CD4-positive, alpha-beta T cell treated with Interleukin-12 subunit alpha and Interleukin-12 subunit beta, for 1 hour (primary cell): ENCODE data around the gene MRPL48.
"Not testable (repeated sequence)": the region's sequence is repeated elsewhere in the genome, so short reads cannot be mapped to it uniquely, and the experiment has no call there.

Experiments used
- DNase-seq: peaks from one replicate; pipeline ENCODE4 v3.0.0-alpha.2; 2020

MRPL48 gene

GRCh38 chr11:73851046-73851764 is 63.5 kb downstream of the MRPL48 start:
- no peak for DNase-seq

DNA sequence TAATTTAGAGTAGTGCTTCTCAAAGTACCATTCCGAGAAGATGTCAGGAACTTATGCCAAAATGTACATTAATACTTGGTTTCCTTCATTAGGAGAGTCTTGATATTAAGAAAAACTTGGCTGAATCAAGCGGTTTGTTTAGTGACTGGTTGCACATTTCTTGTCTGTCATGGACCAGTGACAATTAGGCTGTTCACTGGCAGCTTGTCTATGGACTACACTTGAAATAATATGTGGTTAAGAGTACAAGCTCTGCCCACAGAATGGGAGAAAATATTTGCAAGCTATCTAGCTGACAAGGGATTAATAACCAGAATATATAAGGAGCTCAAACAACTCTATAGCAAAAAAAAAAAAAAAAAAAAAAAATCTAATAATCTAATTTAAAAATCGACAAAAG is 64.4 kb downstream of the MRPL48 start:
- no peak for DNase-seq

GRCh38 chr11:73854680-73855079 is 67.0 kb downstream of the MRPL48 start:
- DNase-seq: no peak

GRCh38 chr11:73856031-73856567 is 68.4 kb downstream of the MRPL48 start:
- no peak for DNase-seq

GRCh38 chr11:73859671-73860070 is 72.0 kb downstream of the MRPL48 start:
- DNase-seq: no peak

- DNase-seq: no peak
These were observed 72.5 kb downstream of the MRPL48 start for GRCh38 chr11:73860202-73860601.

GRCh38 chr11:73862986-73863385 is 75.3 kb downstream of the MRPL48 start:
- no peak for DNase-seq

- DNase-seq: no peak
These were observed 78.5 kb downstream of the MRPL48 start for GRCh38 chr11:73866095-73866579.

DNA sequence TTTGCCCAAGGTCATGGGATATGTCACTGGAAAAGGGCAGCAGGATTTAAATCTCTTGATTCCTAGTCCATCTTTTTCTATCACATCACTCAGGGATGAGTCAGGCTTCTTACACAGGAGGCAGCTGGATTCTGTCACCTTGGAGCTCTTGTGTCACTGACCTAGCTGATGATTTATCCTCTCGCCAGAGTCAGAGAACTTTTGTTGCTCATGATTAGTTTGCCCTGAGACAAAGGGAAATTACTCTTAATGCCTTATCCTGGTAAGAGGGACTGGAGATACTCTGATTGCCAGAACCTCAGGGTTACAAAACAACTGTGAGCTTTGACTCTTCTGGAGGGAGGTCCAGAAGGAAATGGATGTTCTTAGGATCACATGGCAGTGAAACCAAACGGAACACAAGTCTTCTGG is 78.9 kb downstream of the MRPL48 start:
- no peak for DNase-seq

DNA sequence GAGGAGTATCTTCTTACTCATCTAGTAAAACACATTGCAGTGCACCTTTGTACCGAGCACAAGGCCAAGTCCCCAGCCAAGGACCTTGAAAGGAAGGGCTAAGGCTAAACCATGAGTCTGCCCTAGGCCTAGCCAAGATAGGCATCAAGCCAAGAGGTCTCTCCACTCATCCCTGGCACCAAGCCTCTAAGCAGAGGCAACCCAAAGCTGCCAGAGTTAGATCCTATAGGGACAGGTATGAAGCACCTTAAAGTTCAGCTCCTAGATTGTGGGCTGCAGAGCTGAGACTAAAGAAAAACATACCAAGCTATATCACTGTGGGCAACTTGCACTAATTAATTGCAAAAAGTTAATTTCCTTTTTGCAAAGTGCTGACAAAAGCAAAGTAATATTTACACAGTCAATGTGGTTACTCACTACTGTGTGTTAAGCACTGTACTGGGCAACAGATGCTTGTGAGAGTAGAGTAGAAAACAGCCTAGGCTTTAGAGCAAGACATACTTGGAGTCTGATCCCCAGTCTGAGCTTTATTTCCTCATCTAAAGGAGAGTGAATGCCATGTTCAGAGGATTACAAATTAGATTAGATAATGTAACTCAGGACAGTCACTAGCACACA is 81.8 kb downstream of the MRPL48 start:
- DNase-seq: no peak

DNA sequence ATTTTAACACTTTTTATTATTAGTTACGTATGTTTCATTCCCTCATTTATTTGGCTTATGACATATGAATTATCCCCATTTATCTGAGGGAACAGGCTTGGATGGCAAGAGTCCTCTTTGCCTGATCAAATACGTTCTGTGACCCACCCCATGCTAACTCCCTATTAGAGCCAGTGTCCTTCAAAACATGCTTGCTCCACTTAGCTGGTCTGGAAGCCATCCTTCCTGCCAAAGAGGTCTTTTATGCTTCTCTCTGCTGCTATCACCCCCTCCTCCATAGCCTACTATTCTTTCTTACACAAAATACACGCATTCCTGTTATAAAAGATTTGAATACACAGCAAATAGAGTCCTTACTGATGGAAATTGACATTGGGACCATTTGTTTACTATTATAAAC is 82.6 kb downstream of the MRPL48 start:
- no peak for DNase-seq

DNA sequence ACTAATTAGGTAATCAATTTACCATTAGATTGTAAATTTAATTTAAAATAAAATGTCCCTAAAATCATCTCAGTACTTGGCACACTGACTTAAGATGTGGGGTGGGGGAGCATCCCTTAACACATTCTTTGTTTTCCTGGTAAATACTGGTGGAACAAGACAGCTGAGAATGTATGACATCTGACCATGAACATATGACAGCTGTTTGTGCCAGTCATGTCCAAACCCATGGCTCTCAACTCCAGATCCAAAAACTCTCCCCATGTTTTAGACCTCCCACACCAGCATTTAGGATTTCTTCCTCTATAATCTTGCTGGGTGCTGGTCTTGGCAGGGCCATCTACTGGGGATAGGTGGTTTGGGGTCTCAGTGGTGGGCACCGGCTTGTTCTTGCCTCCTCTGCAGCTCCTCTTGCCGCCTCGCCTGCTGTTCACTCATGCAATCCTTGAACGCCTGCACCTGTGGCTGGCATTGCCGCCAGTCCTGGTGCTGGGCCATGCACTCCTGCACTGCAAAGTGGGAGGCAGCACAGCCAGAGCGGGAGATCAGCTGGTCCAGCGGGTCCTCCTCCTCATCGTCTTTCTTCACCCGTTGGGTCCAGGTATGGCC is 85.2 kb downstream of the MRPL48 start:
- no peak for DNase-seq

- no peak for DNase-seq
These were observed 87.7 kb downstream of the MRPL48 start for GRCh38 chr11:73875380-73875779.

GRCh38 chr11:73875840-73876239 is 88.2 kb downstream of the MRPL48 start:
- no peak for DNase-seq

- DNase-seq: peak; percentile 94
These were observed 89.0 kb downstream of the MRPL48 start, which contains the start of the genes COA4 and PAAF1 for GRCh38 chr11:73876424-73877310. Gene COA4 (minus strand): TSS chr11:73876846. CDS start chr11:73873378, 3,468 bp downstream. Gene PAAF1 (plus strand): TSS chr11:73876999. CDS start chr11:73877022, 23 bp downstream.

- DNase-seq: no peak
These were observed 91.1 kb downstream of the MRPL48 start for GRCh38 chr11:73878771-73879170.

- DNase-seq: not testable (repeated sequence)
These were observed 92.8 kb downstream of the MRPL48 start for GRCh38 chr11:73880449-73880848.

DNA sequence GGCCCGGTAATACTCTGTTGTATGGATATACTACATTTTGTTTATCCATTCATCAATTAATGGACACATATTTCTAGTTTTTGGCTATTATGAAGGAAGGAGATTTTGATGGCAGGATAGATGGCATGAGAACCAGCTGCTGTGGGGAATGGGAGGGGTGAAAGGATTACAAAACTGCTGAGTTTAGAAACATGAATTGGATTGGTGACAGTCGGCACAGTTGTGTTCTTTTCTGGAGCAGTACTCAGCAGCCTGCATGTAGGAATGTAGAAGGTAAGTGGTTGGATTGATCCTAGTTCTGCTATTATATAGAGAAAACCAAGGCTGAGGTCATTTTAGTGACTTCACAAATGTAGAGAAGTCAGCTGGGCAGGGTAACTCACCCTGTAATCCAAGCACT is 96.2 kb downstream of the MRPL48 start:
- no peak for DNase-seq

DNA sequence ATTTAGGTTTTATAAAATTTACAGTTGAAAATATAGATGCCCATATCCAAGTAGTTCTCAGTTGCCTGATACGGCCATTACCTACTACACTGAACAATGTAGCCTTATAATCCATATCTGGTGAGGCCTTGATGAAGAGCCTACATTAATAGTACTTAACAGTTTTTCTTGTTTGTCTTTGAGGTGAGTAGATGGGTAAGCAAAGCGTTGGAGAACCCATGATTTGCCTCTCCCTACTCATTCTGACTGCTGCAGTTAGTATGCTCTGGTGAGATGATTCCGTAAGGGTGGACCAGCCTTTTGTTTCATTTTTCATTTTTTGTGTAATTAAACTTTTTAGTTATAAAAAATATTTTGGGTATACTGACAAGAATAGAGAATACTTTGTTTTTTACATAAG is 100.6 kb downstream of the MRPL48 start:
- DNase-seq: no peak

- no peak for DNase-seq
These were observed 101.3 kb downstream of the MRPL48 start for GRCh38 chr11:73889019-73889418.

- DNase-seq: no peak
These were observed 101.9 kb downstream of the MRPL48 start for GRCh38 chr11:73889536-73889935.

DNA sequence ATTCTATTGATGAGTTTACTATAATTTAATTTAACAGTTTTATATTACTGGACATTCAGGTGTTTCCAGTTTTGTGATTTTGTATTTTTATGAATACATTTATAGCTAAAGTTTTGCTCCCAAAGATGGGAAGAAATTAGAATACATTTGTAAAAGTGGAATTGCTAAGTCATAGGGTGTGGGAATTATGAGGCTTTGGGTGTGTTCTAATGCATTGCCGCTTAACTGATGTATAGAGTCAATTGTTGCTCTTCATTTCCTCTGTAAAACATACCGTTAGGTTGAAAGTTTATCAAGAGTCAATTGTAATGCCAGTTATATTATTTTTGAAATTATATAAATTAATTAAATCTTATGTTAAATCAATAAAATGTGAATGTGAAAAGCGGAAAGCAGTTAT is 105.4 kb downstream of the MRPL48 start:
- no peak for DNase-seq
